ENCODE measurements around the gene HMX3. TPM values are rescaled to one million over a fixed set of nuclear protein-coding genes. Genes with fewer than 3 reads are reported as not detected.

Gene HMX3
- total and polyA plus RNA-seq, 2 of the 8 experiments (the other 6 are each of a cell fraction or from before 2014, with no cell fraction given) = 0.05 TPM; not detected in 1

GRCh38 chr10:123101872-123102271 lies 33.9 kb upstream of the HMX3 start (continued):
- TF ChIP-seq CTCF (IDR thresholded peaks at IDR 0.05; ENCODE audit: control extremely low read depth in 1 of 3, insufficient read depth in 1 of 3, low read depth in 1 of 3, low read length in 3 of 3) (no peak), E2F6 (IDR thresholded peaks at IDR 0.05) (no peak), RBBP5 (IDR thresholded peaks at IDR 0.05; ENCODE audit: borderline replicate concordance, low read depth, low read length) (no peak), TEAD4 (IDR thresholded peaks at IDR 0.05; ENCODE audit: low read depth, low read length) (no peak)
